GM08714 (cell line): ENCODE results near the gene EIPR1.
"Not testable (repeated sequence)": the region's sequence is repeated elsewhere in the genome, so short reads cannot be mapped to it uniquely, and the experiment has no call there.

Experiments used
- H3K4me3 ChIP-seq: fragments of 200-500 bp; sonication (Bioruptor generic); 2 replicates; pipeline ENCODE4 v1.5.1; 2014; ENCODE audit warnings: mild to moderate bottlenecking, low read length, inconsistent platforms
- ZNF274 ChIP-seq: IDR thresholded peaks from 2 replicates; pipeline ENCODE4 v1.6.1; 2012; ENCODE audit warnings: mild to moderate bottlenecking, low read depth, low read length

Gene EIPR1

GRCh38 chr2:3291750-3292149 is 85.9 kb downstream of the EIPR1 start:
- TF ChIP-seq ZNF274, result no peak
- no peak overlapping the region for H3K4me3 ChIP-seq

- H3K4me3 ChIP-seq, result no peak overlapping the region
- no peak for TF ChIP-seq ZNF274
Measured at GRCh38 chr2:3291113-3291512, 86.5 kb downstream of the EIPR1 start.

- no peak overlapping the region for H3K4me3 ChIP-seq
- no peak for TF ChIP-seq ZNF274
Measured at GRCh38 chr2:3290655-3291054, 87.0 kb downstream of the EIPR1 start.

- no peak for TF ChIP-seq ZNF274
- no peak overlapping the region for H3K4me3 ChIP-seq
Measured at GRCh38 chr2:3289971-3290370, 87.6 kb downstream of the EIPR1 start.

GRCh38 chr2:3289526-3289925 is 88.1 kb downstream of the EIPR1 start:
- no peak for TF ChIP-seq ZNF274
- no peak overlapping the region for H3K4me3 ChIP-seq

- no peak overlapping the region for H3K4me3 ChIP-seq
- TF ChIP-seq ZNF274, result no peak
Measured at GRCh38 chr2:3289171-3289515, 88.5 kb downstream of the EIPR1 start.

GRCh38 chr2:3288470-3289170 is 89.0 kb downstream of the EIPR1 start:
- TF ChIP-seq ZNF274, result no peak
- no peak overlapping the region for H3K4me3 ChIP-seq

- no peak for TF ChIP-seq ZNF274
- no peak overlapping the region for H3K4me3 ChIP-seq
Measured at GRCh38 chr2:3287896-3288295, 89.7 kb downstream of the EIPR1 start.

GRCh38 chr2:3286646-3287036 is 91.0 kb downstream of the EIPR1 start:
- not testable (repeated sequence) for H3K4me3 ChIP-seq

- TF ChIP-seq ZNF274, result no peak
- no peak overlapping the region for H3K4me3 ChIP-seq
Measured at GRCh38 chr2:3285901-3286645, 91.5 kb downstream of the EIPR1 start.

- no peak overlapping the region for H3K4me3 ChIP-seq
- no peak for TF ChIP-seq ZNF274
Measured at GRCh38 chr2:3284657-3285630, 92.7 kb downstream of the EIPR1 start.

GRCh38 chr2:3283876-3284656 is 93.6 kb downstream of the EIPR1 start:
- not testable (repeated sequence) for H3K4me3 ChIP-seq

- no peak overlapping the region for H3K4me3 ChIP-seq
- TF ChIP-seq ZNF274, result no peak
Measured at GRCh38 chr2:3283206-3283605, 94.4 kb downstream of the EIPR1 start.
